ENCODE data around the gene CDC5L.

DNA sequence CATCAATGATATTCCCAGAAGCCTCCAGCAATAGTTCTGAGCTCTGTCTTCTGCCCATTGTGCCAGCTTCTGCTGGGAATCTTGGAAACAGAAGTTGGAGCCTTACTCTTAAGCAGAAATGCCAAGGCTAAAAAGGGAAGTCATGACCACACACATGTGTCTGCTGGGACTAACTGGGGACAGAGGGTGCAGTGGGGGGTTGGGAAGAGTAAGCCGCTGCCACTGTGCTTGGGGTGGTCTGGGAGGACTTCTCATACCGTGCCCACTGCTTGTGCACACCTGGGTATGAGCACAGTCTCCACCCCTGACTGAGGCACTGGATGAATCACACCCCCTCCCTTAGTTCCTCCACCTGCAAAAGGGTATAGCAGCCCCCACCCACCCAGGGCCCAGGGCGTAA lies 90.7 kb downstream of the CDC5L start:
- TF ChIP-seq POLR2A (IDR thresholded peaks at IDR 0.05) (no peak), CTCF (IDR thresholded peaks at IDR 0.05) (no peak)

All from prostate gland (tissue), 2 donors.